Activated naive CD4-positive, alpha-beta T cell treated with anti-CD3 and anti-CD28 coated beads, Interleukin-2, amount 50 U/mL, for 72 hours (primary cell): ENCODE measurements around the gene BNIP3. TPM values are rescaled to one million over a fixed set of nuclear protein-coding genes. Genes with fewer than 3 reads are reported as not detected.

Source experiments
- ATAC-seq, 2 donors: fragments of 150-1000 bp; cut with Tn5 transposase; 2 replicates each; pipeline ENCODE4 v1.10.0; 2021; ENCODE audit warnings: mild to moderate bottlenecking in 2 of 2, moderate library complexity in 2 of 2
- DNase-seq, 2 donors: peaks; one replicate each; pipeline ENCODE4 v3.0.0; 2021 to 2022; ENCODE audit warnings: low spot score in 2 of 2
- H3K27ac Mint-ChIP-seq, 2 donors: one replicate each; pipeline ENCODE4 v1.8.0; 2022; ENCODE audit warnings: mild to moderate bottlenecking in 2 of 2, mixed read lengths in 2 of 2
- H3K36me3 Mint-ChIP-seq, 2 donors: one replicate each; pipeline ENCODE4 v1.8.0; 2022; ENCODE audit warnings: mixed read lengths in 2 of 2
- H3K9me3 Mint-ChIP-seq, 2 donors: one replicate each; pipeline ENCODE4 v1.8.0; 2022; ENCODE audit warnings: mixed read lengths in 2 of 2
- total RNA-seq, 2 donors: library from RNA; stranded (reverse); gene quantifications; one replicate each; pipeline ENCODE4 v1.2.3, GENCODE V29; 2022

Gene BNIP3
- 100 to 1,000 TPM in 1 of 2 donors, 10 to 100 TPM in 1; 21.4 to 182 TPM for total RNA-seq

- H3K36me3 Mint-ChIP-seq, result peaks cover 0 to 45% of the 10 kb centered on the region in 2 donors
- H3K27ac Mint-ChIP-seq, result peak within 1 kb of the TSS; percentile 87 to 91
- no peaks in the 10 kb centered on the region for H3K9me3 Mint-ChIP-seq
- ATAC-seq (peak; percentile 94 to 96), DNase-seq (peak; percentile 96 to 97)
Observed at GRCh38 chr10:131981429-131982184, at the start of gene BNIP3. Gene BNIP3 (minus strand): TSS chr10:131981923. CDS start chr10:131981806, 117 bp downstream.

- Mint-ChIP-seq H3K36me3 (no peaks in the 10 kb centered on the region), H3K9me3 (no peaks in the 10 kb centered on the region), H3K27ac (no peak overlapping the region)
- ATAC-seq, result no peak
- no peak for DNase-seq
Observed at GRCh38 chr10:132030898-132031463, 49.3 kb upstream of the BNIP3 start.

GRCh38 chr10:132028706-132029105, 47.0 kb upstream of the BNIP3 start:
- no peak for DNase-seq
- Mint-ChIP-seq H3K27ac (peak overlapping the region in 1 of 2 donors; percentile 53), H3K36me3 (no peaks in the 10 kb centered on the region), H3K9me3 (no peaks in the 10 kb centered on the region)
- no peak for ATAC-seq

GRCh38 chr10:132027423-132027983, 45.8 kb upstream of the BNIP3 start:
- DNase-seq (no peak), ATAC-seq (no peak)
- no peaks in the 10 kb centered on the region for H3K36me3 Mint-ChIP-seq
- no peak overlapping the region for H3K27ac Mint-ChIP-seq
- H3K9me3 Mint-ChIP-seq, result no peaks in the 10 kb centered on the region

GRCh38 chr10:132023092-132023811, 41.5 kb upstream of the BNIP3 start:
- Mint-ChIP-seq H3K36me3 (no peaks in the 10 kb centered on the region), H3K27ac (no peak overlapping the region), H3K9me3 (no peaks in the 10 kb centered on the region)
- peak; percentile 71 to 89 for DNase-seq
- ATAC-seq, result peak; percentile 84 to 91

DNA sequence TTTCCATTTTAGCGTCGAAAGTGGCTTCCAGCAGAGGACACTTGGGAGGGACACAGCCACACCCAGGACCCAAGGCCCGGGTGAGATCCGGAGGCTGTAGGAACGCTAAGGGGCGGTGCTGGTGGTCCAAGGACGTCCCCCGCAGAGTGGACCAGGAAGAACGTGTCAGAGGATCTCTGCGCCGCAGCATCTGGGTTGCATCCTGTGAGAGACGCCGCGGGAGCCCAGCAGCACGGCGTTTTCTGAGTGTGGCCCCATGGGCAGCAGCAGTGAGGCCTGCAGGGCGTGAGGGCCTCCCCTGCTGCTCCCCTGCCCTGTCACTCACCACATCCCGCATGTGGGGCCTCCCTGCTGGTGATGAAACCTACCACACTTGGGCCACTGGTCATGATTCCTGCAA, 40.5 kb upstream of the BNIP3 start:
- Mint-ChIP-seq H3K9me3 (no peaks in the 10 kb centered on the region), H3K27ac (no peak overlapping the region)

DNA sequence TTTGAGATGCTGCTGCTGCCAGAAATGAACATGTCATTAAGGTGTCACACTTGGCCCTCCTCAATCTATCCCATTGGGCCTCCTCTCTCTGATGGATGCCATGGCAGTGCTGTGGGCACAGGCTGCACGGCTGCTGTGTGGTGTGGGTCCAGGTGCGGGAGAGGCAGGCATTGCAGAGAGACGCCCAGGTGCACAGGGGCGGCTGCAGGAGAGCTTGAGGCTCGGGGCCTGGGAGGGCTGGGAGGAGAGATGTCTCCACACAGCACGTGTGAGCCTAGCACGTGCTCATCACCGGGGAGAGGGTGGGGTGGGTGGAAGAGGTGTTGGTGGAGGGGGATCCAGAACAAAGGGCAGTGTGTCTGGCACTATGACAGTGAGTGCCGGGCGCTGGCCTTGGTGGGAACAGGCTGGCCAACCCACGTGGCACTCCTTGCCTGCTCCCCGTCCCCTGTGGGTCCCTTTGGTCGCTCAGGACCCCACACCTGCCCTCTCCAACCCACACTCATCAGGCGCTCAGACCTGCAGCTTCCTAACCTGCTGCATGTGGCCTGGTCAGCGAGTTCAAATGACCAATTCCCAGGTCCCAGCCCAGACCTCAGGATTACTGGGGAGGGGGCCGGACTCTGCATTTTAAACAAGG, 39.9 kb upstream of the BNIP3 start:
- no peak for ATAC-seq
- Mint-ChIP-seq H3K9me3 (no peaks in the 10 kb centered on the region), H3K36me3 (no peaks in the 10 kb centered on the region), H3K27ac (no peak overlapping the region)
- no peak for DNase-seq

More for the DNA sequence above, 40.5 kb upstream of the BNIP3 start:
- no peaks in the 10 kb centered on the region for H3K36me3 Mint-ChIP-seq
- ATAC-seq, result no peak
- no peak for DNase-seq

DNA sequence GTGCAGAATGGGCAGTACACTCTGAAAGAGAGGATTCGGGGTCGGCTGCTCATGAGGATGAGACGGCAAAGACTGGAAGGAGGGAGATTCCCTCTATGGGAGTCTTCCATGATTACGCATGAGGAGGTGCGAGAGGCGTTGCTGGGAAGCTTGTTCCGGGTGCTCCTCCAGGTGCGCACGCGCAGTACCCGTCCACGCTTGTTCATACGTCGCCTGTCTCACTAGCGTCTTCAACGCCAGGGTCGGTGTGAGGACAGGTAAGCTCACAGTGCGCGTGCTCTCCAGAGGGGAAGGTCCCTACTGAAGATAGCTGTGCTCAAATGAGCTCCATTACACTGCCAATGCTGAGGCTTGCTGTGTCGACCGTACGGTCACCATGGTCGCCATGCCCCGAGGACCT, 39.3 kb upstream of the BNIP3 start:
- Mint-ChIP-seq H3K9me3 (no peaks in the 10 kb centered on the region), H3K27ac (no peak overlapping the region)
- ATAC-seq, result no peak

DNA sequence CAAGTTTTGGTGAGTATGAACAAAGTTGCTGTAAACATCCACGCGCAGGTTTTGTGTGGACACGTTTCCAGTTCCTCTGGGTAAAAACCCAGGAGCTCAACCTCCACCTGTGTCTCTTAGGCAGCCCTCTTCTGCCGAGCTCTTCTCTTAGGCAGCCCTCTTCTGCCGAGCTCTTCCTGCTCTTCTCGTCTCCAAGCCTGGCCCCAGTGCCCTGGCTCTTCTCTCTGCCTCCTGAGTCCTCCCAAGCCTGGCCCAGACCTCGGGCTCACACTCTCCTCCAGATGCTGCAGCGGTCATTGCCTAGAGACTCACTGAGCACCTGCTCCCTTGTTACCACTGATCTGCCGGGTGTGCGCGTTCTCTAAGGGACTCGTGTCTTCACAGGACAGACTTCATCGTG, 38.7 kb upstream of the BNIP3 start:
- Mint-ChIP-seq H3K27ac (no peak overlapping the region), H3K36me3 (no peaks in the 10 kb centered on the region)
- ATAC-seq, result no peak

More for the DNA sequence above, 39.3 kb upstream of the BNIP3 start:
- DNase-seq, result no peak
- H3K36me3 Mint-ChIP-seq, result no peaks in the 10 kb centered on the region

GRCh38 chr10:132019366-132019765, 37.6 kb upstream of the BNIP3 start:
- Mint-ChIP-seq H3K27ac (no peak overlapping the region), H3K9me3 (no peaks in the 10 kb centered on the region), H3K36me3 (no peaks in the 10 kb centered on the region)
- no peak for DNase-seq
- no peak for ATAC-seq

More for the DNA sequence above, 38.7 kb upstream of the BNIP3 start:
- no peak for DNase-seq
- no peaks in the 10 kb centered on the region for H3K9me3 Mint-ChIP-seq

DNA sequence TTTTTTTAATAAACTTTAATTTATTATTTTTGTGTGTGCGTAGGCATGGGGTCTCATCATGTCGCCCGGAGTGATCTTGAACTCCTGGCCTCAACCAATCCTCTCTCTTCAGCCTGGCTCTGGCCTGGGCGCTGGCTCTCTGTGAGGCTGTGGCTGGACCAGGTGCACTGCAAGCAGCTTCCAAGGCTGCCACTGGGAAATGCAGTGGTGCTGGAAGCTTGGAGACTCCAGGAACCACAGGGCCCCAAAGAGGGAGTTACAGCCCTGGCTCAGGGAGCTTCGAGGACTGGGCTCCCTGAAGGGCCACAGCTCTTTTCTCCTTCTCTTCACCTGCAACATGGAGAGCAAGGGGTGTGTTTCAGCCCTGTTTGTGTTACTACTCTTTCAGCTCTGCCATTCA, 36.7 kb upstream of the BNIP3 start:
- Mint-ChIP-seq H3K9me3 (no peaks in the 10 kb centered on the region), H3K36me3 (no peaks in the 10 kb centered on the region), H3K27ac (no peak overlapping the region)
- DNase-seq (no peak), ATAC-seq (no peak)

DNA sequence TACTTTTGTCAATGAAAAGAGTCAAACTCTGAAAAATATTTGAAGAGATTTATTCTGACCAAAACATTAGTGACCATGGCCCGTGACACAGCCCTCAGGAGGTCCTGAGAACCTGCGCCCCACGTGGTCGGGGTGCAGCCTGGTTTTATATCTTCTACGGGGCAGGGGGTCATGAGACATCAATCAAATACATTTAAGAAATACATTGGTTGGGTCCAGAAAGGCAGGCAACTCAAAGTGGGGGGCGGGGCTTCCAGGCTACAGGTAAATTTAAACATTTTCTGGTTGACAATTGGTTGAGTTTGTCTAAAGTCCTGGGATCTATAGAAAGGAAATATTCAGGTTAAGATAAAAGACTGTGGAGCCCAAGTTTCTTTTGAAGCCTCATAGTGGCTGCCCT, 34.8 kb upstream of the BNIP3 start:
- ATAC-seq (no peak), DNase-seq (no peak)
- no peaks in the 10 kb centered on the region for H3K9me3 Mint-ChIP-seq
- H3K27ac Mint-ChIP-seq, result no peak overlapping the region
- H3K36me3 Mint-ChIP-seq, result no peaks in the 10 kb centered on the region

GRCh38 chr10:132011445-132011844, 29.7 kb upstream of the BNIP3 start:
- Mint-ChIP-seq H3K9me3 (no peaks in the 10 kb centered on the region), H3K36me3 (no peaks in the 10 kb centered on the region), H3K27ac (no peak overlapping the region)
- ATAC-seq (no peak), DNase-seq (no peak)

DNA sequence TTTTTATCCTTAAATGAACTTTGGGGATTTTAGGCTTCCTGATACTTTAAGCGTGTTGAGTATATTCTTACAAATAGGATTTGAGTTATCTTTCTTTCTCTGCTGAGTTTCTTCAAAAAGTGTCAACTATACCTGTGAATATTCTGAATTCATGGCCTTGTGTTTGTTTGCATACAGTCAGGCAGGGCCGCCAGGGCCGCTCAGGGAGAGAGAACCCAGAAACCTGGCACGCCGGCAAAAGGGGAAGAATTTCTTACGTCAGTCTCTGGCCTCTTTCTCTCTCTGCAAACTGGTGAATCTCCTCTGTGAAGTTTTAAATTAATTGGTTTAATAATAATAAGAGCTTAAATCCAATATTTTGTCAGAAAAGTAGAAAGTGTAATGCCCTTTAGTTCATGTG, 29.3 kb upstream of the BNIP3 start:
- Mint-ChIP-seq H3K27ac (peak overlapping the region in 1 of 2 donors; percentile 20), H3K36me3 (peaks cover 0 to under 1% of the 10 kb centered on the region in 2 donors), H3K9me3 (no peaks in the 10 kb centered on the region)
- ATAC-seq, result no peak
- no peak for DNase-seq

DNA sequence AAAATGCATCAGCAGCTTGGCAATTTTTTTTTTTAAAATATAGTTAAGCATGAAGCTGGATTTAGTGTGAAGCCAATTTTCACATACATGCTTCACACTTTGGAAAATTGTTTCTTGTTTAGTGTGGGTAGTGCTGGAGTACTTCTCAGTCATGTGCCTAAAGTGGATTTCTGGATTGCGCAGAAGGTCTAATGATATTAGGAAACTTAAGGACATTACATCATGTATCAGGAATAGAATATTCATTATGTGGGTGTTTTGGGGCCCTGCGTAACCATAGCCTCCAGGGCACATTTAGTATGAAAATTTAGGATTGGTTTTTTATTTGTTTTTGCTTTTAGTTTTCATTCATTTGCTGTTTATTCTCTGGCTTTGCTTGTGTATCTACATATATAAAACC, 28.8 kb upstream of the BNIP3 start:
- H3K36me3 Mint-ChIP-seq, result peaks cover 0 to 6% of the 10 kb centered on the region in 2 donors
- no peaks in the 10 kb centered on the region for H3K9me3 Mint-ChIP-seq
- no peak for ATAC-seq
- DNase-seq, result no peak
- no peak overlapping the region for H3K27ac Mint-ChIP-seq

DNA sequence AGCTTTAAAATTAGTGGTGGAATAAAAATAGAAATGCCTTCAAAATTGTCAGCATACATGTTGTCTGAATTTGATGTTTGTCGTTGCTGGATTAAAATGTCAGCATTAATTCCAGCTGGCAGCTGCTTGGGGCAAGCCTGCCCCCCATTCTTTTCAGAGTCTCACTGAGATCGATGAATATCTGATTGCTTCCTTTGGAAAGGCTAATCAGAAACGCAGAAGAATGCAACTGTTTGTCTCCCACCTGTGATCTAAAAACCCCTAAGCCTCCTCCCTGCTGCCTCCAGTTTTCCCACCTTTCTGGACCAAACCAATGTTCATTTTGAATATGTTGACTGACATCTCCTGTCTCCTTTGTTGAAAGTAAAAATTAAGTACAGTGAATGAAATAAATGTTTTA, 27.9 kb upstream of the BNIP3 start:
- H3K36me3 Mint-ChIP-seq, result peaks cover 0 to 12% of the 10 kb centered on the region in 2 donors
- H3K9me3 Mint-ChIP-seq, result no peaks in the 10 kb centered on the region
- DNase-seq, result no peak
- ATAC-seq, result no peak
- H3K27ac Mint-ChIP-seq, result no peak overlapping the region

DNA sequence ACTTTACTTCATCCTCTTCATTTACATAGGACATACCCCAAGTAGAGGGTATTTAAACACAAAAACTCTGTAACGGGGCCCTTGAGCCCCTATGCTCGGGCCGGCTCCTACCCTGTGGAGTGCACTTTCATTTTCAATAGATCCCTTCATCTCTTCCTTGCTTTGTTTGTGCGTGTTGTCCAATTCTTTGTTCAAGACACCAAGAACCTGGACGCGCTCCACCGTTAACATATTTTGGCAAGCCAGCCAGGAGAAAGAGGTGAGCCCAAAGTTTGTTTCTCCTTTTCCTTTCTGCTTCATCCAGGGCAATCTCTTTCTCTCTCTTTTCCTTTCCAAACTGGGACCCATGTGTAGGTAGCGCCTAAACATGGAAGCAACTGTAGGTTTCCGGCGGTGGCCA, 26.0 kb upstream of the BNIP3 start:
- ATAC-seq, result no peak
- peaks cover 0 to 12% of the 10 kb centered on the region in 2 donors for H3K36me3 Mint-ChIP-seq
- no peaks in the 10 kb centered on the region for H3K9me3 Mint-ChIP-seq

More for the DNA sequence above, 26.0 kb upstream of the BNIP3 start:
- no peak for DNase-seq
- H3K27ac Mint-ChIP-seq, result no peak overlapping the region
